Mucosa of descending colon (tissue), 3 donors: ENCODE results near the gene C11orf91. TPM values are rescaled to one million over a fixed set of nuclear protein-coding genes. Genes with fewer than 3 reads are reported as not detected.
A peak's percentile ranks its signal among the peaks of the same experiment; 100 is the strongest.
"Not testable (repeated sequence)": the region's sequence is repeated elsewhere in the genome, so short reads cannot be mapped to it uniquely, and the experiment has no call there.

ENCODE experiments used
- ATAC-seq: fragments of 200-7000 bp; cut with Tn5 transposase; one replicate; pipeline ENCODE4 v1.9.1; 2020; ENCODE audit warnings: mild to moderate bottlenecking, moderate library complexity
- DNase-seq, 3 donors: peaks; one replicate each; pipeline ENCODE4 v3.0.0-alpha.2; 2020
- H3K36me3 ChIP-seq: fragments of 200-600 bp; one replicate; pipeline ENCODE4 v1.8.0; 2021; ENCODE audit warnings: low read depth, mild to moderate bottlenecking
- H3K4me1 ChIP-seq: fragments of 200-600 bp; one replicate; pipeline ENCODE4 v1.8.0; 2021; ENCODE audit warnings: low read depth, mild to moderate bottlenecking
- H3K4me3 ChIP-seq: fragments of 200-600 bp; one replicate; pipeline ENCODE4 v1.8.0; 2021; ENCODE audit warnings: mild to moderate bottlenecking
- H3K9me3 ChIP-seq: fragments of 200-600 bp; one replicate; pipeline ENCODE4 v1.8.0; 2021; ENCODE audit warnings: mild to moderate bottlenecking
- CTCF ChIP-seq: fragments of 200-600 bp; IDR thresholded peaks from one replicate; pipeline ENCODE4 v1.8.0; 2022; ENCODE audit warnings: antibody characterized with exemption, mild to moderate bottlenecking
- intact Hi-C, 2 donors: fragments of 100-400 bp; cut with DNase I in 1 of 2; cut with micrococcal nuclease in 1 of 2; formaldehyde crosslinking; loops; one replicate each; pipeline versions ENCODE4 v1.11.0 to v1.11.1; 2022; cut with DNase I, micrococcal nuclease
- total RNA-seq, 3 donors: library from RNA; stranded (reverse); fragmentation: NEBNext Ultra II Directional in 2 of 3; extraction: Animal tissue kit (Norgen Biotek cat#: 25700) in 2 of 3; gene quantifications; one replicate each; pipeline versions ENCODE4 v1.2.1 to v1.2.4, GENCODE V29; 2021 to 2023
- donor health status: DM: no; HTN: no; CAD: no; lungs with moderate emphysema.
- donor health status: DM: no; HTN: no; CAD: no.
- donor health status: DM: no; HTN: yes; CAD: no.

The C11orf91 gene
- total RNA-seq, 3 donors from 2014 or later: 0.51 to 0.70 (median 0.58) TPM

- TF ChIP-seq CTCF: no peak
- Histone ChIP-seq H3K9me3 (no peaks in the 10 kb centered on the region), H3K4me3 (no peak overlapping the region), H3K4me1 (no peaks in the 10 kb centered on the region), H3K36me3 (no peaks in the 10 kb centered on the region)
- intact Hi-C loops: loop anchor here (10.0 kb wide), 1 partner anchor 318 kb away; no protein-coding TSS in a partner anchor
- DNase-seq (no peak), ATAC-seq (peak; percentile 14)
Measured at GRCh38 chr11:33682446-33682845, 18.2 kb downstream of the C11orf91 start.

- ATAC-seq: no peak
- intact Hi-C loops: loop anchor here (10.0 kb wide), 1 partner anchor 317 kb away; no protein-coding TSS in a partner anchor
- TF ChIP-seq CTCF: no peak
Measured at GRCh38 chr11:33682019-33682418, 18.6 kb downstream of the C11orf91 start.

GRCh38 chr11:33678616-33679015 is 22.0 kb downstream of the C11orf91 start:
- H3K4me3 ChIP-seq, H3K36me3 ChIP-seq, ATAC-seq, H3K4me1 ChIP-seq, H3K9me3 ChIP-seq, DNase-seq, intact Hi-C loops: not testable (repeated sequence)

More at GRCh38 chr11:33682019-33682418, 18.6 kb downstream of the C11orf91 start:
- no peaks in the 10 kb centered on the region for H3K36me3 ChIP-seq
- no peak for DNase-seq
- no peaks in the 10 kb centered on the region for H3K9me3 ChIP-seq
- no peaks in the 10 kb centered on the region for H3K4me1 ChIP-seq
- H3K4me3 ChIP-seq: no peak overlapping the region

- no peak for TF ChIP-seq CTCF
- Histone ChIP-seq H3K4me3 (no peak overlapping the region), H3K9me3 (no peaks in the 10 kb centered on the region), H3K36me3 (no peaks in the 10 kb centered on the region), H3K4me1 (no peaks in the 10 kb centered on the region)
- DNase-seq: no peak
- ATAC-seq: no peak
- intact Hi-C loops: no loop called here
Measured at GRCh38 chr11:33674035-33674814, 26.4 kb downstream of the C11orf91 start.

- H3K4me3 ChIP-seq: no peak overlapping the region
- intact Hi-C loops: no loop called here
- H3K9me3 ChIP-seq: no peaks in the 10 kb centered on the region
- no peaks in the 10 kb centered on the region for H3K4me1 ChIP-seq
- DNase-seq (no peak), ATAC-seq (no peak)
- no peaks in the 10 kb centered on the region for H3K36me3 ChIP-seq
- TF ChIP-seq CTCF: no peak
Measured at GRCh38 chr11:33672273-33672672, 28.4 kb downstream of the C11orf91 start.

- intact Hi-C loops: no loop called here
- Histone ChIP-seq H3K36me3 (no peaks in the 10 kb centered on the region), H3K4me3 (no peak overlapping the region), H3K4me1 (no peaks in the 10 kb centered on the region), H3K9me3 (no peaks in the 10 kb centered on the region)
- ATAC-seq: no peak
- no peak for DNase-seq
- no peak for TF ChIP-seq CTCF
Measured at GRCh38 chr11:33670250-33671011, 30.2 kb downstream of the C11orf91 start.
